IMR-90 (cell line): ENCODE measurements around the gene RAD51B. TPM values are rescaled to one million over a fixed set of nuclear protein-coding genes. Genes with fewer than 3 reads are reported as not detected.

Experiments used
- ATAC-seq: fragments of 200-7000 bp; cut with Tn5 transposase; 2 replicates; pipeline ENCODE4 v1.9.1; 2020; ENCODE audit warnings: low read depth, mild to moderate bottlenecking, moderate library complexity
- BruUV-seq: library from RNA; stranded (reverse); fragments of 400-500 nt; replicated peaks from 2 replicates; lab custom pipeline; 2021; lab: Mats Ljungman, UMichigan
- CTCF ChIA-PET: fragments of 300-600 bp; formaldehyde crosslinking; extraction: SDS; loops from one replicate; lab custom pipeline; 2021; ENCODE audit warnings: antibody characterized with exemption; lab: Yijun Ruan, JAX
- POLR2A ChIA-PET: fragments of 300-600 bp; sonication (Branson Sonifier 250); formaldehyde crosslinking; loops from one replicate; lab custom pipeline; 2022; ENCODE audit warnings: antibody characterized with exemption; ENCODE audit not compliant: unreplicated experiment; lab: Charles Lee
- DNase-seq: peaks from one replicate; pipeline ENCODE4 v3.0.0; 2013
- H2AFZ ChIP-seq: replicated peaks from 2 replicates; pipeline ENCODE3; 2013; ENCODE audit warnings: low read length, mild to moderate bottlenecking; ENCODE audit not compliant: poor library complexity
- H2AK5ac ChIP-seq: 2 replicates; pipeline ENCODE4 v1.6.1; 2013; ENCODE audit warnings: low read depth, low read length, inconsistent platforms
- H2AK9ac ChIP-seq: replicated peaks from 2 replicates; pipeline ENCODE3; 2013; ENCODE audit warnings: mild to moderate bottlenecking, low read depth, low read length, moderate library complexity; ENCODE audit not compliant: poor library complexity
- H2BK120ac ChIP-seq: 2 replicates; pipeline ENCODE4 v1.6.1; 2013; ENCODE audit warnings: low read depth, low read length, inconsistent platforms
- H2BK15ac ChIP-seq: 3 replicates; pipeline ENCODE4 v1.6.1; 2013; ENCODE audit warnings: low read depth, low read length, inconsistent platforms
- H2BK20ac ChIP-seq: 2 replicates; pipeline ENCODE4 v1.6.1; 2013; ENCODE audit warnings: low read depth, mild to moderate bottlenecking, inconsistent platforms, low read length, moderate library complexity
- H2BK5ac ChIP-seq: 2 replicates; pipeline ENCODE4 v1.6.1; 2013; ENCODE audit warnings: mild to moderate bottlenecking, low read depth, low read length, inconsistent platforms; ENCODE audit not compliant: poor library complexity, severe bottlenecking
- H3K14ac ChIP-seq: replicated peaks from 2 replicates; pipeline ENCODE4 v1.6.1; 2013; ENCODE audit warnings: low read depth, low read length, inconsistent platforms
- H3K18ac ChIP-seq: 2 replicates; pipeline ENCODE4 v1.6.1; 2013; ENCODE audit warnings: low read depth, low read length, control low read depth
- H3K23ac ChIP-seq: 2 replicates; pipeline ENCODE4 v1.6.1; 2013; ENCODE audit warnings: low read depth, low read length, inconsistent platforms
- H3K27ac ChIP-seq: 2 replicates; pipeline ENCODE4 v1.5.1; 2013; ENCODE audit warnings: mild to moderate bottlenecking, control low read depth, low read length; ENCODE audit not compliant: insufficient read depth
- H3K27me3 ChIP-seq: 2 replicates; pipeline ENCODE4 v1.6.1; 2013; ENCODE audit warnings: low read length; ENCODE audit not compliant: control insufficient read depth, insufficient read depth
- H3K36me3 ChIP-seq: 2 replicates; pipeline ENCODE4 v1.6.1; 2013; ENCODE audit warnings: low read length, mixed read lengths; ENCODE audit not compliant: control insufficient read depth, insufficient read depth
- H3K4ac ChIP-seq: 2 replicates; pipeline ENCODE4 v1.6.1; 2013; ENCODE audit warnings: low read depth, low read length, inconsistent platforms
- H3K4me1 ChIP-seq: 2 replicates; pipeline ENCODE4 v1.6.1; 2013; ENCODE audit warnings: low read length, mixed read lengths; ENCODE audit not compliant: control insufficient read depth, insufficient read depth
- H3K4me2 ChIP-seq: 2 replicates; pipeline ENCODE4 v1.6.1; 2013; ENCODE audit warnings: low read depth, mild to moderate bottlenecking, control low read depth, low read length, moderate library complexity
- H3K4me3 ChIP-seq: 2 replicates; pipeline ENCODE4 v1.5.1; 2013; ENCODE audit warnings: low read depth, mild to moderate bottlenecking, control low read depth, low read length, moderate library complexity; ENCODE audit not compliant: insufficient read depth
- H3K56ac ChIP-seq: 2 replicates; pipeline ENCODE4 v1.6.1; 2013; ENCODE audit warnings: low read length, inconsistent platforms; ENCODE audit not compliant: insufficient read depth; ENCODE audit errors: extremely low read depth
- H3K79me1 ChIP-seq, 2 experiments: 2 replicates each; pipeline ENCODE4 v1.6.1; 2013; ENCODE audit warnings: low read length in 2 of 2, inconsistent platforms in 1 of 2, low read depth in 1 of 2
- H3K9ac ChIP-seq: 2 replicates; pipeline ENCODE4 v1.6.1; 2013; ENCODE audit warnings: low read depth, low read length, control low read depth
- H3K9me1 ChIP-seq: 2 replicates; pipeline ENCODE4 v1.6.1; 2013; ENCODE audit warnings: low read length, inconsistent platforms; ENCODE audit not compliant: insufficient read depth
- H3K9me3 ChIP-seq: 2 replicates; pipeline ENCODE4 v1.6.1; 2013; ENCODE audit warnings: low read length; ENCODE audit not compliant: control insufficient read depth, insufficient read depth
- H4K20me1 ChIP-seq: 2 replicates; pipeline ENCODE4 v1.6.1; 2013; ENCODE audit warnings: low read length, inconsistent platforms; ENCODE audit not compliant: insufficient read depth
- H4K5ac ChIP-seq: 2 replicates; pipeline ENCODE4 v1.6.1; 2013; ENCODE audit warnings: mild to moderate bottlenecking, low read depth, low read length, control low read depth
- H4K8ac ChIP-seq, 2 experiments: 2 replicates each; pipeline ENCODE4 v1.6.1; 2013; ENCODE audit warnings: low read depth in 2 of 2, low read length in 2 of 2, control low read depth in 1 of 2, inconsistent platforms in 1 of 2
- H4K91ac ChIP-seq: 2 replicates; pipeline ENCODE4 v1.6.1; 2013; ENCODE audit warnings: low read depth, low read length, inconsistent platforms; ENCODE audit not compliant: insufficient read depth
- BHLHE40 ChIP-seq: fragments of 150-350 bp; IDR thresholded peaks from 2 replicates; pipeline ENCODE4 v1.6.1; 2016; ENCODE audit warnings: mild to moderate bottlenecking, low read depth, low read length
- CHD1 ChIP-seq: IDR thresholded peaks from 2 replicates; pipeline ENCODE4 v1.6.1; 2012; ENCODE audit warnings: low read depth, low read length, improper control_type of control experiment
- MAFK ChIP-seq: IDR thresholded peaks from 2 replicates; pipeline ENCODE4 v1.6.1; 2012; ENCODE audit warnings: low read depth, low read length, improper control_type of control experiment
- MAZ ChIP-seq: IDR thresholded peaks from 2 replicates; pipeline ENCODE4 v1.6.1; 2012; ENCODE audit warnings: low read depth, mild to moderate bottlenecking, low read length, improper control_type of control experiment, moderate library complexity, borderline replicate concordance
- WGBS, 2 experiments: methylation state at CpG; one replicate each; pipeline versions ENCODE4 v1.1.5 to v1.1.7; 2013; ENCODE audit warnings: missing lambda C conversion rate in 2 of 2; ENCODE audit not compliant: insufficient read length in 1 of 2; ENCODE audit errors: extremely low coverage in 2 of 2; 5-methylcytosine and 5-hydroxymethylcytosine counted together
- dilution Hi-C: fragments of 300-500 bp; cut with HindIII; formaldehyde crosslinking; loops from one replicate; pipeline ENCODE4 v1.14.3; 2018; ENCODE audit warnings: low sequenced_read_pairs; ENCODE audit not compliant: unreplicated experiment
- in situ Hi-C: fragments of 300-500 bp; cut with MboI; formaldehyde crosslinking; loops from 3 replicates; pipeline ENCODE4 v1.14.3; 2019; ENCODE audit warnings: low sequenced_read_pairs, inconsistent platforms, mixed read lengths
- intact Hi-C: fragments of 100-400 bp; cut with micrococcal nuclease; formaldehyde crosslinking; loops from 2 replicates; pipeline ENCODE4 v1.10.0; 2022
- polyA plus RNA-seq, 3 experiments: library from polyadenylated mRNA; depleted of rRNA; stranded (reverse); fragments of >200 nt; gene quantifications; 2 replicates each; pipeline ENCODE4 v1.2.3, GENCODE V29; 2012; ENCODE audit warnings: low replicate concordance in 1 of 3
- total RNA-seq: library from RNA; depleted of rRNA; stranded (reverse); fragments of >200 nt; gene quantifications from 2 replicates; pipeline ENCODE4 v1.2.3, GENCODE V29; 2012
- TF ChIP-seq, protein P1 (sequence below): fragments of 150-350 bp; IDR thresholded peaks from 2 replicates; pipeline ENCODE4 v1.6.1; 2016; ENCODE audit warnings: low read depth, mild to moderate bottlenecking, low read length, moderate library complexity, borderline replicate concordance

Gene RAD51B
- total and polyA plus RNA-seq, 2 of the 4 experiments (the other 2 are of a cell fraction): 5.1 to 18.8 TPM

DNA sequence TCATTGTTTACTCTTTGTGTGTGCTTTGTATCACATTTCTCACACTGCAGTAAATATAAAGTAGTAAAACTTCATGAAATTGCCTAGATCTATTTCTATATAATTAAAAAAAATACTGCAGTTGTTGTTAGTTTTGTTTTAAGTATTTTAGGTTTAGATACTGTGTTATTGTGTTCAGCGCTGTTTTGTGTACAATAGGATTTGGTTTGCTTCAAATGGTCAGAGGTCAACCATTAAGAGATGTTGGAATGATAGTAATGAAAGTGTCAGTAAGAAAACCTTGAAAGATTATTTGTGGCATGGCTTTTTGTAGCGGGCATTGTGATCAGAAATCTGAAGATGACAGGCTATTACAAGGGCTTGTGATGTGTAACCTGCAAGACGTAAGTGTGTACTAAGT is 67.9 kb downstream of the RAD51B start:
- H4K8ac ChIP-seq: no peak overlapping the region
- no peak overlapping the region for H3K14ac ChIP-seq
- H3K4ac ChIP-seq: no peak overlapping the region
- in situ Hi-C loops (loop anchor here (25.0 kb wide), 1 partner anchor 1225 kb away; no protein-coding TSS in a partner anchor), intact Hi-C loops (no loop called here), dilution Hi-C loops (no loop called here)
- no peak overlapping the region for H2AK5ac ChIP-seq
- H3K18ac ChIP-seq: no peak overlapping the region
- H2BK5ac ChIP-seq: no peak overlapping the region
- H3K27ac ChIP-seq: no peak overlapping the region
- no peak for ATAC-seq
- H2AK9ac ChIP-seq: no peak overlapping the region
- WGBS, 2 experiments: 58% methylated on average over 2 of the region's 3 CpGs; no CpG with 5 or more reads in 1 of the 2 experiments
- H2BK15ac ChIP-seq: no peak overlapping the region
- DNase-seq: no peak
- H3K9me1 ChIP-seq: peaks cover 5% of the 10 kb centered on the region; the same call in 1 of the 2 replicates
- BruUV-seq: no TSS peak
- no peak overlapping the region for H3K4me2 ChIP-seq
- no peaks in the 10 kb centered on the region for H3K36me3 ChIP-seq
- no peaks in the 10 kb centered on the region for H3K4me1 ChIP-seq
- no peak overlapping the region for H4K5ac ChIP-seq
- no peak for TF ChIP-seq BHLHE40
- no peak for TF ChIP-seq MAZ
- TF ChIP-seq MAFK: no peak
- TF ChIP-seq CHD1: no peak
- TF ChIP-seq, protein P1, sequence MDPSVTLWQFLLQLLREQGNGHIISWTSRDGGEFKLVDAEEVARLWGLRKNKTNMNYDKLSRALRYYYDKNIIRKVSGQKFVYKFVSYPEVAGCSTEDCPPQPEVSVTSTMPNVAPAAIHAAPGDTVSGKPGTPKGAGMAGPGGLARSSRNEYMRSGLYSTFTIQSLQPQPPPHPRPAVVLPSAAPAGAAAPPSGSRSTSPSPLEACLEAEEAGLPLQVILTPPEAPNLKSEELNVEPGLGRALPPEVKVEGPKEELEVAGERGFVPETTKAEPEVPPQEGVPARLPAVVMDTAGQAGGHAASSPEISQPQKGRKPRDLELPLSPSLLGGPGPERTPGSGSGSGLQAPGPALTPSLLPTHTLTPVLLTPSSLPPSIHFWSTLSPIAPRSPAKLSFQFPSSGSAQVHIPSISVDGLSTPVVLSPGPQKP: no peak
- H3K23ac ChIP-seq: no peak overlapping the region; the same call in 1 of the 2 replicates
- H3K27me3 ChIP-seq: no peaks in the 10 kb centered on the region
- no peak overlapping the region for H2AFZ ChIP-seq
- POLR2A ChIA-PET: no interaction called here
- no peaks in the 10 kb centered on the region for H3K79me1 ChIP-seq
- no peak overlapping the region for H2BK20ac ChIP-seq
- H4K91ac ChIP-seq: no peak overlapping the region
- no peak overlapping the region for H3K56ac ChIP-seq
- H3K4me3 ChIP-seq: no peak overlapping the region
- CTCF ChIA-PET: no interaction called here
- H3K9me3 ChIP-seq: no peaks in the 10 kb centered on the region
- no peaks in the 10 kb centered on the region for H4K20me1 ChIP-seq
- H2BK120ac ChIP-seq: no peak overlapping the region
- no peak overlapping the region for H3K9ac ChIP-seq
